PFSK-1 (cell line): ENCODE data around the gene RBBP8NL.

Experiments used
- POLR2AphosphoS5 ChIP-seq: IDR thresholded peaks from 2 replicates; pipeline ENCODE4 v1.6.1; 2012; ENCODE audit warnings: low read depth, mild to moderate bottlenecking, control low read depth, low read length, moderate library complexity
- REST ChIP-seq, 2 experiments: IDR thresholded peaks; 2 replicates each; pipeline versions ENCODE4 v1.6.1 to v1.8.0; 2011 to 2012; ENCODE audit warnings: low read depth in 2 of 2, low read length in 2 of 2, control low read depth in 1 of 2, inconsistent platforms in 1 of 2, mild to moderate bottlenecking in 1 of 2, moderate library complexity in 1 of 2; ENCODE audit not compliant: insufficient read depth in 1 of 2
- TAF1 ChIP-seq: IDR thresholded peaks from 2 replicates; pipeline ENCODE4 v1.6.1; 2012; ENCODE audit warnings: low read length, control low read depth, borderline replicate concordance; ENCODE audit not compliant: insufficient read depth

- TF ChIP-seq POLR2AphosphoS5 (no peak), REST (IDR thresholded peaks at IDR 0.05; ENCODE audit: insufficient read depth in 1 of 2, low read depth in 2 of 2, low read length in 2 of 2) (no peak), TAF1 (no peak)
Measured at GRCh38 chr20:62419759-62420158, 7.6 kb downstream of the RBBP8NL start.
